HEK293T (cell line): Measurements from ENCODE around the gene CHCT1.

Experiments
- ELF4 ChIP-seq: fragments of 450-650 bp; IDR thresholded peaks from 2 replicates; pipeline ENCODE4 v1.6.1; 2017; ENCODE audit warnings: antibody characterized with exemption
- FOXM1 ChIP-seq: fragments of 450-650 bp; IDR thresholded peaks from 2 replicates; pipeline ENCODE4 v1.6.1; 2017; ENCODE audit warnings: mild to moderate bottlenecking, borderline replicate concordance

DNA sequence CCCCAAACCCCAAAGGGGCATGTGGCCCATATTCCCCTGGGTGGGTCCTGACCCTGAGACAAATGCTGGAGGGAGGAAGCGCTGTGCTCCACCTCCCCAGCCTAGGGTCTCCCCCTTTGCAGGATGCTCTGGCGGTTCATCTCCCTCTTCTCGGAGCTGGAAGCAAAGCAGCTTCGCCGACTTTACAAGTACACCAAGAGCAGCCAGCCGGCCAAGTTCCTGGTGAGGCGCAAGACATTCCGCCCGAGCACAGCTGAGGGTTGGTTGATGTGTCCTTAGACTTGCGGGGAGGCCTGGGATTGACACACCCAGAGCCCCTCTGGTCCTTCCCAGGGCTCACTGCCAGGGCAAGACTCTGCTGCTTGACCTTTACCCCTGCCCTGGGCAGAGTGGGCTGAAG, 4.3 kb downstream of the CHCT1 start:
- TF ChIP-seq FOXM1 (no peak), ELF4 (no peak)
